ENCODE data around the gene SEMA3E. TPM values are rescaled to one million over a fixed set of nuclear protein-coding genes. Genes with fewer than 3 reads are reported as not detected.

SEMA3E gene
- 0.32 and 1.6 TPM in 2 replicates for total RNA-seq (2014; rRNA removed; shearing (Covaris generic))
- polyA plus RNA-seq (2016; fragmentation: Nextera tagmentation; extraction: Ambion mirVana), result 0.35 and 0.43 TPM in 2 replicates

GRCh38 chr7:83648464-83649241 is at the start of gene SEMA3E:
TSS of gene SEMA3E (minus strand) at chr7:83649139.
- Histone ChIP-seq H3K4me2 (ENCODE audit: unreplicated experiment) (peak within 1 kb of the TSS; percentile 96), H3K36me3 (ENCODE audit: low read depth) (no peaks in the 10 kb centered on the region), H3K9me3 (ENCODE audit: low read depth) (no peaks in the 10 kb centered on the region), H3K9ac (peak within 1 kb of the TSS; percentile 46; the same call in 1 of the 2 replicates), H3K79me2 (ENCODE audit: insufficient read depth) (no peaks in the 10 kb centered on the region), H3K27me3 (replicated peaks; ENCODE audit: insufficient read depth) (no peaks in the 10 kb centered on the region), H4K20me1 (ENCODE audit: insufficient read depth) (no peaks in the 10 kb centered on the region), H3K4me3 (peak within 1 kb of the TSS; percentile 77), H3K4me1 (ENCODE audit: insufficient read depth) (peaks cover 5% of the 10 kb centered on the region; the same call in 1 of the 2 replicates), H3K27ac (no peak within 1 kb of the TSS), H3K9me2 (ENCODE audit: insufficient read depth) (no peaks in the 10 kb centered on the region), H2AFZ (peak within 1 kb of the TSS; percentile 92), H3F3A (ENCODE audit: insufficient read depth) (no peaks in the 10 kb centered on the region)
- TF ChIP-seq EZH2phosphoT487 (IDR thresholded peaks at IDR 0.05; ENCODE audit: insufficient read depth, low read depth), result no peak
- TF ChIP-seq EZH2 (IDR thresholded peaks at IDR 0.05; ENCODE audit: insufficient read depth, poor library complexity, severe bottlenecking), result no peak
- 2 to 3% methylated on average over 25 of the region's 25 CpGs for WGBS, 2 experiments (ENCODE audit: low coverage in 1 of 2, low lambda C conversion rate in 2 of 2, missing lambda C conversion rate in 2 of 2)
- peak; percentile 65 for DNase-seq
- in situ Hi-C loops (cut with MboI), result no loop called here

GRCh38 chr7:83697804-83698530 is 49.0 kb upstream of the SEMA3E start:
- Histone ChIP-seq H3K36me3 (ENCODE audit: low read depth) (no peaks in the 10 kb centered on the region), H3K4me3 (no peak overlapping the region), H3F3A (ENCODE audit: insufficient read depth) (no peaks in the 10 kb centered on the region), H2AFZ (no peak overlapping the region), H3K27me3 (replicated peaks; ENCODE audit: insufficient read depth) (no peaks in the 10 kb centered on the region; the same call in 1 of the 2 replicates), H3K27ac (no peak overlapping the region), H3K9me3 (ENCODE audit: low read depth) (no peaks in the 10 kb centered on the region), H3K79me2 (ENCODE audit: insufficient read depth) (no peaks in the 10 kb centered on the region), H3K4me1 (ENCODE audit: insufficient read depth) (no peaks in the 10 kb centered on the region), H4K20me1 (ENCODE audit: insufficient read depth) (no peaks in the 10 kb centered on the region), H3K9ac (no peak overlapping the region), H3K9me2 (ENCODE audit: insufficient read depth) (no peaks in the 10 kb centered on the region), H3K4me2 (ENCODE audit: unreplicated experiment) (no peak overlapping the region)
- in situ Hi-C loops (cut with MboI), result no loop called here
- peak; percentile 4 for DNase-seq
- TF ChIP-seq EZH2phosphoT487 (IDR thresholded peaks at IDR 0.05; ENCODE audit: insufficient read depth, low read depth) (no peak), EZH2 (IDR thresholded peaks at IDR 0.05; ENCODE audit: insufficient read depth, poor library complexity, severe bottlenecking) (no peak)
- 18 to 22% methylated on average over 5 of the region's 5 CpGs for WGBS, 2 experiments (ENCODE audit: low coverage in 1 of 2, low lambda C conversion rate in 2 of 2, missing lambda C conversion rate in 2 of 2)

GRCh38 chr7:83696101-83696500 is 47.2 kb upstream of the SEMA3E start:
- no peaks in the 10 kb centered on the region for H3K4me1 ChIP-seq (ENCODE audit: insufficient read depth)
- no peaks in the 10 kb centered on the region for H3K36me3 ChIP-seq (ENCODE audit: low read depth)
- no peak overlapping the region for H2AFZ ChIP-seq
- H3K27me3 ChIP-seq (replicated peaks; ENCODE audit: insufficient read depth), result no peaks in the 10 kb centered on the region; the same call in 1 of the 2 replicates
- H3K9me3 ChIP-seq (ENCODE audit: low read depth), result no peaks in the 10 kb centered on the region
- H3K9ac ChIP-seq, result no peak overlapping the region
- no peaks in the 10 kb centered on the region for H3F3A ChIP-seq (ENCODE audit: insufficient read depth)
- TF ChIP-seq EZH2phosphoT487 (IDR thresholded peaks at IDR 0.05; ENCODE audit: insufficient read depth, low read depth) (no peak), EZH2 (IDR thresholded peaks at IDR 0.05; ENCODE audit: insufficient read depth, poor library complexity, severe bottlenecking) (no peak)
- H3K79me2 ChIP-seq (ENCODE audit: insufficient read depth), result no peaks in the 10 kb centered on the region
- in situ Hi-C loops (cut with MboI), result no loop called here
- DNase-seq, result no peak
- H3K27ac ChIP-seq, result no peak overlapping the region
- no peaks in the 10 kb centered on the region for H3K9me2 ChIP-seq (ENCODE audit: insufficient read depth)
- H3K4me2 ChIP-seq (ENCODE audit: unreplicated experiment), result no peak overlapping the region
- H4K20me1 ChIP-seq (ENCODE audit: insufficient read depth), result no peaks in the 10 kb centered on the region
- 51 to 71% methylated on average over 2 of the region's 2 CpGs for WGBS, 2 experiments (ENCODE audit: low coverage in 1 of 2, low lambda C conversion rate in 2 of 2, missing lambda C conversion rate in 2 of 2)
- H3K4me3 ChIP-seq, result no peak overlapping the region

- Histone ChIP-seq H3K27ac (no peak overlapping the region), H2AFZ (no peak overlapping the region), H3K79me2 (ENCODE audit: insufficient read depth) (no peaks in the 10 kb centered on the region), H3K27me3 (replicated peaks; ENCODE audit: insufficient read depth) (no peaks in the 10 kb centered on the region; the same call in 1 of the 2 replicates), H4K20me1 (ENCODE audit: insufficient read depth) (no peaks in the 10 kb centered on the region), H3K9me2 (ENCODE audit: insufficient read depth) (no peaks in the 10 kb centered on the region), H3K36me3 (ENCODE audit: low read depth) (no peaks in the 10 kb centered on the region), H3K9me3 (ENCODE audit: low read depth) (no peaks in the 10 kb centered on the region), H3K4me2 (ENCODE audit: unreplicated experiment) (no peak overlapping the region), H3K4me1 (ENCODE audit: insufficient read depth) (no peaks in the 10 kb centered on the region), H3F3A (ENCODE audit: insufficient read depth) (no peaks in the 10 kb centered on the region), H3K4me3 (no peak overlapping the region), H3K9ac (no peak overlapping the region)
- DNase-seq, result no peak
- 36% methylated on average over 3 of the region's 3 CpGs for WGBS, 2 experiments (ENCODE audit: low coverage in 1 of 2, low lambda C conversion rate in 2 of 2, missing lambda C conversion rate in 2 of 2)
- TF ChIP-seq EZH2phosphoT487 (IDR thresholded peaks at IDR 0.05; ENCODE audit: insufficient read depth, low read depth), result no peak
- no peak for TF ChIP-seq EZH2 (IDR thresholded peaks at IDR 0.05; ENCODE audit: insufficient read depth, poor library complexity, severe bottlenecking)
- in situ Hi-C loops (cut with MboI), result no loop called here
Measured at GRCh38 chr7:83695128-83695960, 46.4 kb upstream of the SEMA3E start.
